Stimulated activated CD4-positive, alpha-beta T cell treated with anti-CD3 and anti-CD28 coated beads, Interleukin-12 subunit alpha, Interleukin-12 subunit beta, amount 100 ng/mL, for 48 hours (primary cell): ENCODE results near the gene MPRIP.

Experiments used
- DNase-seq, 3 donors: peaks; one replicate each; pipeline ENCODE4 v3.0.0-alpha.2; 2020; ENCODE audit warnings: low read depth in 2 of 3, low spot score in 1 of 3

The MPRIP gene

DNA sequence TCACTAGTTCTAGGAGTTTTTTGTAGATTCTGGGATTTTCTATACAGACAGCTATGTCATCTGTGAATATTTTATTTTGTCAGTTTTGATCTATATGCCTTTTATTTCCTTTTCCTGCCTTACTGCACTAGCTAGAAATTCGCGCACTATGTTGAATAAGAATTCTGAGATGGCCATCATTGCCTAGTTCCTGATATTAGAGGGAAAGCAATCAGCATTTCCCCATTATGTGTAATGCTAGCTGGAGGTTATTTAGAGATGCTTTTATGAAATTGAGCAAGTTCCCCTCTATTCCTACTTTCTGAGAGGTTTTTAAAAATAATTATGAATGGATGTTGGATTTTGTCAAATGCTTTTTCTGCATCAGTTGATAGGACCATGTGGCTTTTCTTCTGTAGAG is 23.8 kb downstream of the MPRIP start:
- no peak for DNase-seq

GRCh38 chr17:17067257-17067656 is 25.0 kb downstream of the MPRIP start:
- DNase-seq = no peak

- DNase-seq = no peak
Measured at GRCh38 chr17:17069849-17070248, 27.6 kb downstream of the MPRIP start.

DNA sequence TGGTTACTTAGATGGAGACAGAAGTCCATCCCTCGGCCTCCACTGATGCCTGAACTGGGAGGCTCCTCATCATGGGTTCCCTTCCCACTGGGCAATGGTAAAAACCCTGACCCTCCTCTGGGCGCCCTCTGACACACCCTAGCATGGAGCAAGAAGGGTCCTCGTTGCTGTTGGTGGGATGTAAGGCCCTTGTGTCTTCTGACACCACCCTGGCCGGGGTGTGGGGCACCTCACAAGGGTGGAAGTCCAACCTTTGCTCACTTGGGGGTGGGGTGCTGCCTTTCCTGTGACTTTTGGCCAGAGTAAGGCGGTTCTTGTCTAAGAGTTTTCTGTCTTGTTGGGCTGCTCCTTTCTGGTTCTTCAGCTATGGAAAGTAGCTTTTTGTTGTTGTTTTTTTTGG is 28.7 kb downstream of the MPRIP start:
- no peak for DNase-seq

DNA sequence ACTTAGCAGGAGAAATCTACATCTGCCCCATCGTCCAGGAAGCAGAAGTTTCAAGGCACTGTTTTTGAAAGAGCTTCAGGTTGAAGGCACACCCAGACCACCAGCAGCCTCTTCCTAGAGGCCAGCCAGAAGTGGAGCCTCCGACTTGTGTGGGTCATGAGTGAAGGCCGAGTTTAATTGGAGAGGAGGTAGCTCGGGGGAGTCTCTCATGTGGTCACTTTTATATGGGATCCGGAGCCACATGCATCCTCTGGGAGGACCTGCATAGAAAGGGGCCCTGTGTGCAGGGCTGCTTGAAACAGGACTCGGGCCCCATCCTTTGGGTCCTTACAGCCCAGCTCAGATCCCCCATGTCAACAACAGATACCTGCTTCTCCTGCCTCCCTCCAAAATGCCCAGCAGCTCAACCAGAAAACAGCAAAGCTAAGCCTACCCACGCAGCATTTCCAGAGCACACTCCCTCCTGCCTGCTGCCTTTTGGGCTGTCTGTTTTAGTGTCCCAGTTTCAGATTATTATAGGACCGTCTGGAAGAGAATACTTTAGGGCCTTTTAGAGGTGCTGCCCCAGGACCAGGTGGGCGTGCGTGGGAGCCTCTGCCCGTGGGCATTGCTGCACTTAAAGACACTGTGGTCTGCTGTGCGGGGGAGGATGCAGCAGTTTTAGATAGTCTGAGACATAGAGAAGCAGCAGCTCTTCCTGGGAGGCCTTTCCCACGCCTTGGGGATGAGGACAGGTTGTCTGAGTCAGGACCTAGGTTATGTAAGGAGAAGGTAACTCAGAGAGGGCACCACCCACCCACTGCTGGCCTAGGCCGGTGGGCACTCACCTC is 29.5 kb downstream of the MPRIP start:
- no peak for DNase-seq

GRCh38 chr17:17072546-17072945 is 30.3 kb downstream of the MPRIP start:
- no peak for DNase-seq

DNA sequence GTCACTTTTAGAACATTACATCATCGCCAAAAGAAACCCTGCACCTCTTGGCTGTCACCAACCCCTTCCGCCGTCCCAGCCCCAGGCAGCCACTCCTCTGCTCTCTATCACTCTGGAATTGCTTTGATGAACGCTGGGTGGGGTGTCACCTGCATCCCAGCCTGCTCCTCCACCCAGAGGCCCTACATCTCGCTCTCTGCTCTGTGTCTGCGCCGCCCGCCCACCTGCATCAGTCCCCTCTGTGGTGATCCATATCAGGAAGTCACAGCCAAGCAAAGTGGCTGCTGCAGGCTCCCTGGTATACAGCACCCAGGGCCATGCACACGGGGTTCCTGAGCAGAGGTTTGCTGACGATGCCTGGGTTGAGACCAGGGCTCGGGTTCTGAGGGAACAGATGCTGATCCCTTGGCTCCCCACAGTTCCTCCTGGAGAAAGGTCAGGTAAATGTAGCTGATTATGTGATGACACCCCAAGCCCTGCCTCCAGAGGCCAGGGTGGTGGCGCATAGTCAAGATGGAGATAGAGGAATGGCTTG is 30.8 kb downstream of the MPRIP start:
- no peak for DNase-seq

GRCh38 chr17:17073581-17074403 is 31.5 kb downstream of the MPRIP start:
- DNase-seq = no peak

DNA sequence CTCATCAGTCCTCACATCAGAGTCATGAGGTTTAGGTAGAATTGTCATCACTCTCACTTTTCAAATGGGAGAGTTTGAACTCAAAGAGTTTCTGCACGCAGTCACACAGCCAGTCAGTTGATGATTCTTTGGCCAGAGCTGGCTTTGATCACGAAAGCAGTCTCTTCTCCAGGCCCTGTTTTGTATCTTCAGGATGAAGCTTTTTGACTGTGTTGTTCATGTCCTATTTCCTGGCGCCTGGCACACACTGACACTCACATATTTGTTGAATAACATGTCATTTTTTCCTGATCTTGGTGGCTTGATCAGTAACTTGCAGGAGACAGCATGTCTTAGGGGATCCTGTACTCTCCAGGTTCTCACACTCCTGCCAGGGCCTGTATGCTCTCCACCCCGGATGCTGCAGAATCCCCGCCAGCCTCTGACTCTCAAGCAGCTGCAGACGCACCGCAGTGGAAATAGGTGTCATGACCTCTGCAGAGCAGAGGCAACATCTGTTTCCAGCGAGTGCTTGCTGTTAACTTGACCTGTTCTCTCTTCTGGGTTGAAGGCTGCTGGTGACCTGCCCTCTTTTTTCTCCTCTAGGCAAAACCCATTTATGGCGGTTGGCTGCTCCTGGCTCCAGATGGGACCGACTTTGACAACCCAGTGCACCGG is 33.0 kb downstream of the MPRIP start:
- DNase-seq = no peak

DNA sequence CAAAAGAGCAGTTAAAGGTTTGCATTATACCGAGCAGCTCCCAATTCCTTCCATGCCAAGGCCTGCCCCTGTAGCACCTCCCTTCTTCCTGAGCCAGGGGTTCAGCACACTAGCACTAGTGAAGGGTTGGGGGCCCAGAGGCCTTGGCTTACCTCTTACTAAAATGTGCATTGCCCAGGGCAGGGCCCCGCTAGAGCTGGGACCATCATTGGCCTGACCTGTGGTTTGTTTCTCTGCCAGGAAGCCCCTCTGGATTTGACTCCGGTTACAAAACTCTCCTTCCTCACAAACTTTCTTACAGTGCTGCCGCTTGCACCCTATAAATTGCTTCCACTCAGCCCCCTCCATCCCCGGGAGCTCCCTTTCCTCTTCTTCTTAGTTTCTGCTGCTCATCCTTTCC is 33.8 kb downstream of the MPRIP start:
- DNase-seq = no peak

DNA sequence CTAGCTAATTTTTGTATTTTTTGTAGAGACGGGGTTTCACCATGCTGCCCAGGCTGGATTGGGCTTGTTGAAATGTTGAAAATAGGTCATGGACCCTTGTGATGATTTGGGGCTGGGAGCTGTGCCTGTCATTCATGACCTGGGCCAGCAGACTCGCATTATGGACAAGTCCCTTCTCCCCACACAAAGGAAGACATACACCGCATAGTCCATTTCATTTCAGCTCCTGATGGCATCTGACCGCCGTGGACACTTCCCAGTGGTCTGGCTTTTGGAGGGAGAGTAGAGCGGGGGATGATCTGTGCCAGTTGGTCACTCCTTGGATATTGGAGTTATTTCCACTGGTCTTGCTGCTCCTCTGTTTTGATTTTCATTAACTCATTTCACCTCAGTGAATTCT is 34.8 kb downstream of the MPRIP start:
- no peak for DNase-seq

DNA sequence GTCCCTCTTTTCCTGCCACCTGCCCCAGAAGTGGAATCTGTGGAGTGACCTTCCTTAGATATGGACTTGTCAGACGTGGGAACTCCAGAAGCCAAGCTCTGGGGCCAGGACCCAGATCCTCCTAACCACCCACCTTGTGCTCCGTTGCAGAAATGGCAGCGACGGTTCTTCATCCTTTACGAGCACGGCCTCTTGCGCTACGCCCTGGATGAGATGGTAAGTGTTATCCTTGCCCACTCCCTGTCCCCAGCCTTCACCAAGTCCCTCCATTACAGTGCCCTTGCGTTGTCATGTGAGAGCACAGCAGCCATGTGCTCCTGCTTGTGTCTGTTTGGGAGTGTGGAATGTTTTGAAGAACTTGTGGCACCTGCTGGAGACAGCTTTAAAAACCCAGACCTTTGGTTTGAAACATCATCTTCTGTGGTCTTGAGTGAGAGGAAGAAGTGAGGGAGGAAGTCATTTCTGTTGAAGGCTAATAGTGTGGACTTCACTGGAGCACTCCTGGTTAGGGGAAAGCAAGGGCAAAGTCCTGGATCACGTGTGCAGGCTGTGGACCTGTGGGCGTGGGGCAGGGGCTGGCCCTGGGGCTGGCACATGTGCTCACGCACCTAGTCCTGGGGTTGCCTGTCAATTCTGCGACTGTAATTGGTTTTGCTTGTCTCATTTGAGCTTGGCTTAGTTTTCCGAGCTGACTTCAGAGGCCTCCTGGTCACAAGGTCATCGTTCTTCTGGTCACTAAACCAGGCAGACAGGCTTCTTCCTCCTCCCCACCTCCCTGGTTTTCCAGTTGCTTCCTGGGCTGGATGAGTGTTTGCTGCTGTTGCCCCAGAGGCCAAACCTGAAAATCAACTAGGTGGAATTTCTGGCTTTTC is 35.8 kb downstream of the MPRIP start:
- no peak for DNase-seq

- no peak for DNase-seq
Measured at GRCh38 chr17:17078832-17079231, 36.6 kb downstream of the MPRIP start.

DNA sequence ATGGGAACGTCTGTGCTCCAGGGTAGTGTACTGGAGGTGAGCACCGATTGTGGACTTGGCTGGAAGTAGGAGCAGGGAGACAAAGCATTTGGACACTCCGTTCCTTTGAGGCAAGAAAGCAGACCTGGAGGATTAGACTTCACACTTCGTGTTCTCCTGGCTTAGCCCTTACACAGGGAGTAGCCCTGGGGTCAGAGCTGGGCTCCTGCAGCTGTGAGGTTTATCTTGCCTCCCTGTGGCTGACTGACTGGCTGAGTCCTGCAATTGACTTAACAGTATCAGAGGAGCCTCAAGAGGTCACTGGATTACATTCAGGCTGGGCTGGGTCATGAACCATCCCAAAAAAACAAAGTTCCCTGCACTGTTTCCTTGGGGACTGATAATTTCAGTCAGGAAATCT is 37.1 kb downstream of the MPRIP start:
- DNase-seq = no peak

DNA sequence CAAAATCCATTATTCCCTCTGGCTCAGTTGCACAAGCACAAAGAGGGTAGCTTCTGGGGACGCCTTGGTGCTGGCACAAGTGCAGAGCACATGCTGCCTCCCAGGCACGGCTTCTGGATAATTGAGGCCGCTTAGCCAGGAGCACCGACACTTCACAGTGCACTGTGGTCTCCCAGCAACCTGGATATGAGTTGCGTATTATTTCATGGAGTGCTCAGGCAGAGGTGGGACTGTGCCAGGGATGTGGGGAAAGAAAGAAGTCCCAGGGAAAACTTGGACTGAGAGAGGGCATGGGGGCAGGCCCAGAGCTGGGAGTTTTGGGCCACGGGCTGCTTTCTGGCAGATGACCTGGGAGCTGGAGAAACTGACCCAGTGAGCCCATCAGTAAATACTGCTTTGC is 37.5 kb downstream of the MPRIP start:
- DNase-seq = no peak

DNA sequence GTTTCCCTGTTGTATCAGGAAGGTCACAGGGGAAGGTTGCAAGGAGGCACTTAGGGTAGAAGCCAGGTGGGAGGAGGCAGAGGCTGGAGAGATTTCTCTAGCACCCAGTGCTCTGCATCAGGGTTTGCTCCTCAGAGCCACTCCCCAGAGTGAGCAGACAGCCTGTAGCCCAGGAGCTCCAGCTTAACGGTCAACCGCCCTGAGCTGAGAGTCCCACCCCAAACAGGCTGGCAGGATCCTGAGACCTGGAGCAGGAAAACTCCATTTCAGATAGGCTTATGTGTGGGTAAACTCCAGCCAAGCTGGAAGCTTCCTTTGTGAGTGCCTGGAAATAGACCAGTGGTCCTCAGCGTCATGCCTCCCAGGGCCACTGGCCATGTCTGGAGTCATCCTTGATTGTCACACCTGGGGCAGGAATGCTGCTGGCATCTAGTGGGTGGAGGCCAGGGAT is 37.9 kb downstream of the MPRIP start:
- DNase-seq = no peak

GRCh38 chr17:17080781-17081180 is 38.5 kb downstream of the MPRIP start:
- DNase-seq = no peak

DNA sequence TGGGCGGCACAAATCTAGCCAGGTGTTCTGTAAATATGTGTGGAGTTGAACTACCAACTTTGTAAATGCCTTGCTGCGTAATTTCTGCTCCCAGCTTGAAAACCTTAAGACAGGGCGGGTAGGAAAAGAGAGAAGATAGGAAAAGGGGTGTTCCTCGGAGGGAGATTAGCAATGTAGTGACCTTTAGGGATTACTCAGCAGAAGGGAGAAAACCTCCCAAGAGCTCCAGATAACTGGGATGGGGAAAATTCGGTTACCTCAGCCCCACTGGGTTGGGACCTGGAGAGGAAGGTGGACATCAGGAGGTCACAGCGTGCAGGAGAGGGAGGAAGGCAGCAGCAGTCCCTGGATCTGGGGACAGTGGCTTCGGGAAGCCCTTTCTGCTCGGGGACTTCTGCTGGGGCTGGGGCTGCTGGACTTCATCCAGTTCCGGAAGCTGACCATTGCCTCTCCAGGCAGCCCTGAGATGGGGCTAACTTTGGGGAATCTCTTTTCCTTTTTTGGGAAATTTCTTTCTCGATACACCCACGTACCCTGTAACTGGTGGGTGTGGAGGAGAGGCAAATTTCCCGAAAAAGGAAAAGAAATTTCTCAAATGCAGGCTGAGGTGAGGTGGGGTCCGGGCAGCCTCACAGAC is 39.2 kb downstream of the MPRIP start:
- DNase-seq = no peak

GRCh38 chr17:17082878-17083277 is 40.6 kb downstream of the MPRIP start:
- no peak for DNase-seq

DNA sequence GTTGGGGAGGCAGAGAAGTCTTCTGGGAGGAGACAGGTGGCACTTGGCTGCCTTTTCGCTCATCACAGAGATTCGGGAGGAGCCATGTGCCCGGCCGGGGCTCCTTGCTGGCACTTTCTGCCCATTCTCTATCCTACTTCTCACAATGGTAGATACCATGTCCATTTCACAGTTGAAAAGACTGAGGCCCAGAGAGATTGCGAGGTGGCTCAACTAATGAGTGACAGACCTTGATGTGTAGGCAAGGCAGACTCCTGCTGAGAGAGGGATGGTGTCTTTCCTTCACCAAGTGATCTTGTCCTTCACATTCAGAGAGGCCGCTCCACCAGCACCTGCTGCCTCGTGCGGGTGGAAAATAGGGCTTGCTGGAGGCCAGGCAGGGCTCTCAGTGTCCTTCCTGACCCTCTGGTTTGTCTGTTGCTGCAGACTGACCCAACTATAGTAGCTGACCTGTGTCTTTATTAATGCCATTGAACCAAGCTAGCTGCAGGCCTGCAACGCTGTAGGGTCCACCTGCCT is 42.1 kb downstream of the MPRIP start:
- no peak for DNase-seq
